ENCODE data around the gene NMU. TPM values are rescaled to one million over a fixed set of nuclear protein-coding genes. Genes with fewer than 3 reads are reported as not detected.

NMU gene
- total and polyA plus RNA-seq, 2 experiments from 2014 or later: not detected

GRCh38 chr4:55547918-55548317, 88.2 kb downstream of the NMU start:
- 28% methylated on average over 4 of the region's 4 CpGs for WGBS, 2 experiments (ENCODE audit: low coverage in 1 of 2, low lambda C conversion rate in 2 of 2, missing lambda C conversion rate in 2 of 2)
- H3K27ac ChIP-seq: peak overlapping the region; percentile 89
- in situ Hi-C loops (cut with MboI): no loop called here

GRCh38 chr4:55547466-55547770, 88.7 kb downstream of the NMU start:
- Histone ChIP-seq H2AFZ (peak overlapping the region; percentile 88), H3K27ac (peak overlapping the region; percentile 89), H3K79me2 (ENCODE audit: insufficient read depth) (peaks cover 37% of the 10 kb centered on the region), H3K27me3 (replicated peaks; ENCODE audit: insufficient read depth) (no peaks in the 10 kb centered on the region), H3K9ac (peak overlapping the region; percentile 89), H4K20me1 (ENCODE audit: insufficient read depth) (no peaks in the 10 kb centered on the region), H3F3A (ENCODE audit: insufficient read depth) (peaks cover 62% of the 10 kb centered on the region), H3K36me3 (ENCODE audit: low read depth) (no peaks in the 10 kb centered on the region), H3K4me2 (ENCODE audit: unreplicated experiment) (peak overlapping the region; percentile 85), H3K9me2 (ENCODE audit: insufficient read depth) (no peaks in the 10 kb centered on the region), H3K4me3 (peak overlapping the region; percentile 82), H3K9me3 (ENCODE audit: low read depth) (no peaks in the 10 kb centered on the region), H3K4me1 (ENCODE audit: insufficient read depth) (peaks cover 47% of the 10 kb centered on the region)
- no peak for DNase-seq
- TF ChIP-seq EZH2 (IDR thresholded peaks at IDR 0.05; ENCODE audit: insufficient read depth, poor library complexity, severe bottlenecking) (no peak), EZH2phosphoT487 (IDR thresholded peaks at IDR 0.05; ENCODE audit: insufficient read depth, low read depth) (no peak)
- WGBS, 2 experiments (ENCODE audit: low coverage in 1 of 2, low lambda C conversion rate in 2 of 2, missing lambda C conversion rate in 2 of 2): 0% methylated on average over 9 to 10 of the region's 10 CpGs
- in situ Hi-C loops (cut with MboI): no loop called here

More at GRCh38 chr4:55547918-55548317, 88.2 kb downstream of the NMU start:
- Histone ChIP-seq H3K9me3 (ENCODE audit: low read depth) (no peaks in the 10 kb centered on the region), H3K36me3 (ENCODE audit: low read depth) (no peaks in the 10 kb centered on the region), H3K9me2 (ENCODE audit: insufficient read depth) (no peaks in the 10 kb centered on the region), H3K4me1 (ENCODE audit: insufficient read depth) (peaks cover 43% of the 10 kb centered on the region), H3F3A (ENCODE audit: insufficient read depth) (peaks cover 58% of the 10 kb centered on the region), H3K4me2 (ENCODE audit: unreplicated experiment) (peak overlapping the region; percentile 85), H4K20me1 (ENCODE audit: insufficient read depth) (no peaks in the 10 kb centered on the region), H3K79me2 (ENCODE audit: insufficient read depth) (peaks cover 32% of the 10 kb centered on the region), H3K4me3 (peak overlapping the region; percentile 82), H2AFZ (peak overlapping the region; percentile 88), H3K9ac (peak overlapping the region; percentile 89), H3K27me3 (replicated peaks; ENCODE audit: insufficient read depth) (no peaks in the 10 kb centered on the region)
- no peak for TF ChIP-seq EZH2phosphoT487 (IDR thresholded peaks at IDR 0.05; ENCODE audit: insufficient read depth, low read depth)
- TF ChIP-seq EZH2 (IDR thresholded peaks at IDR 0.05; ENCODE audit: insufficient read depth, poor library complexity, severe bottlenecking): no peak
- DNase-seq: no peak

- no peaks in the 10 kb centered on the region for H3K9me3 ChIP-seq (ENCODE audit: low read depth)
- peak within 1 kb of the TSS; percentile 82 for H3K4me3 ChIP-seq
- peaks cover 63% of the 10 kb centered on the region for H3F3A ChIP-seq (ENCODE audit: insufficient read depth)
- peak within 1 kb of the TSS; percentile 89 for H3K9ac ChIP-seq
- H3K27me3 ChIP-seq (replicated peaks; ENCODE audit: insufficient read depth): no peaks in the 10 kb centered on the region
- no peaks in the 10 kb centered on the region for H4K20me1 ChIP-seq (ENCODE audit: insufficient read depth)
- in situ Hi-C loops (cut with MboI): no loop called here
- no peaks in the 10 kb centered on the region for H3K36me3 ChIP-seq (ENCODE audit: low read depth)
- 1 to 3% methylated on average over 38 to 71 of the region's 71 CpGs for WGBS, 2 experiments (ENCODE audit: low coverage in 1 of 2, low lambda C conversion rate in 2 of 2, missing lambda C conversion rate in 2 of 2)
- peaks cover 47% of the 10 kb centered on the region for H3K4me1 ChIP-seq (ENCODE audit: insufficient read depth)
- H3K79me2 ChIP-seq (ENCODE audit: insufficient read depth): peaks cover 41% of the 10 kb centered on the region
- H3K27ac ChIP-seq: peak within 1 kb of the TSS; percentile 89
- peak within 1 kb of the TSS; percentile 88 for H2AFZ ChIP-seq
- peak; percentile 91 for DNase-seq
- H3K9me2 ChIP-seq (ENCODE audit: insufficient read depth): no peaks in the 10 kb centered on the region
- peak within 1 kb of the TSS; percentile 95 for H3K4me2 ChIP-seq (ENCODE audit: unreplicated experiment)
- TF ChIP-seq EZH2phosphoT487 (IDR thresholded peaks at IDR 0.05; ENCODE audit: insufficient read depth, low read depth): no peak
- TF ChIP-seq EZH2 (IDR thresholded peaks at IDR 0.05; ENCODE audit: insufficient read depth, poor library complexity, severe bottlenecking): no peak
Measured at GRCh38 chr4:55546756-55547465, 89.2 kb downstream of the NMU start, which contains the start of gene CLOCK. Gene CLOCK, minus strand, starts transcription at chr4:55546909. Its CDS starts 64,124 bp downstream, at chr4:55482785.

GRCh38 chr4:55546506-55546755, 89.7 kb downstream of the NMU start:
- in situ Hi-C loops (cut with MboI): no loop called here
- H3K4me2 ChIP-seq (ENCODE audit: unreplicated experiment): peak overlapping the region; percentile 85
- peaks cover 47% of the 10 kb centered on the region for H3K4me1 ChIP-seq (ENCODE audit: insufficient read depth)
- peak overlapping the region; percentile 82 for H3K4me3 ChIP-seq
- H3K79me2 ChIP-seq (ENCODE audit: insufficient read depth): peaks cover 46% of the 10 kb centered on the region
- H3K27me3 ChIP-seq (replicated peaks; ENCODE audit: insufficient read depth): no peaks in the 10 kb centered on the region
- DNase-seq: no peak
- peak overlapping the region; percentile 89 for H3K9ac ChIP-seq
- no peaks in the 10 kb centered on the region for H3K9me3 ChIP-seq (ENCODE audit: low read depth)
- 0% methylated on average over 2 to 15 of the region's 16 CpGs for WGBS, 2 experiments (ENCODE audit: low coverage in 1 of 2, low lambda C conversion rate in 2 of 2, missing lambda C conversion rate in 2 of 2)
- H4K20me1 ChIP-seq (ENCODE audit: insufficient read depth): no peaks in the 10 kb centered on the region
- H3F3A ChIP-seq (ENCODE audit: insufficient read depth): peaks cover 63% of the 10 kb centered on the region
- H3K27ac ChIP-seq: peak overlapping the region; percentile 89
- peak overlapping the region; percentile 88 for H2AFZ ChIP-seq
- H3K36me3 ChIP-seq (ENCODE audit: low read depth): no peaks in the 10 kb centered on the region
- H3K9me2 ChIP-seq (ENCODE audit: insufficient read depth): no peaks in the 10 kb centered on the region
- TF ChIP-seq EZH2 (IDR thresholded peaks at IDR 0.05; ENCODE audit: insufficient read depth, poor library complexity, severe bottlenecking): no peak
- TF ChIP-seq EZH2phosphoT487 (IDR thresholded peaks at IDR 0.05; ENCODE audit: insufficient read depth, low read depth): no peak
